ENCODE results near the gene SEZ6.

DNA sequence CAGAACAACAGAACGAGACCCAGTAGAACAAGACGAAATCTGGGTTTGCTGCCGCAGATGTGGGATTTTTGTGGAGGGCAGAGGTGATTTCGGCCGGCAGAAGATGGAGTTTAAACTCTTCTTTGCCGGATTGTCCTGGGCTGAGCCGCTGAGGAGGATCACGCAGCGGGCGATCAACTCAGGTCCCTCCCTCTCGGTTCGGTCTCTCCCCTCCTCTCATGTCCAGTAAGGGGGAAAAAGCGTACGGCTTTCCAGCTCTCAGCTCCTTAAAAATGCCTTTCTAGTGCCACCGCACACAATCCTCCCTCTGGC, 57.0 kb downstream of the SEZ6 start:
- no peak for TF ChIP-seq EZH2 (IDR thresholded peaks at IDR 0.05; ENCODE audit: borderline replicate concordance, low read depth, low read length, severe bottlenecking)
- TF ChIP-seq, protein P1, sequence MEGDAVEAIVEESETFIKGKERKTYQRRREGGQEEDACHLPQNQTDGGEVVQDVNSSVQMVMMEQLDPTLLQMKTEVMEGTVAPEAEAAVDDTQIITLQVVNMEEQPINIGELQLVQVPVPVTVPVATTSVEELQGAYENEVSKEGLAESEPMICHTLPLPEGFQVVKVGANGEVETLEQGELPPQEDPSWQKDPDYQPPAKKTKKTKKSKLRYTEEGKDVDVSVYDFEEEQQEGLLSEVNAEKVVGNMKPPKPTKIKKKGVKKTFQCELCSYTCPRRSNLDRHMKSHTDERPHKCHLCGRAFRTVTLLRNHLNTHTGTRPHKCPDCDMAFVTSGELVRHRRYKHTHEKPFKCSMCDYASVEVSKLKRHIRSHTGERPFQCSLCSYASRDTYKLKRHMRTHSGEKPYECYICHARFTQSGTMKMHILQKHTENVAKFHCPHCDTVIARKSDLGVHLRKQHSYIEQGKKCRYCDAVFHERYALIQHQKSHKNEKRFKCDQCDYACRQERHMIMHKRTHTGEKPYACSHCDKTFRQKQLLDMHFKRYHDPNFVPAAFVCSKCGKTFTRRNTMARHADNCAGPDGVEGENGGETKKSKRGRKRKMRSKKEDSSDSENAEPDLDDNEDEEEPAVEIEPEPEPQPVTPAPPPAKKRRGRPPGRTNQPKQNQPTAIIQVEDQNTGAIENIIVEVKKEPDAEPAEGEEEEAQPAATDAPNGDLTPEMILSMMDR (IDR thresholded peaks at IDR 0.05; ENCODE audit: borderline replicate concordance, extremely low read depth, low read length, poor library complexity, severe bottlenecking) = no peak
